Activated CD4-positive, alpha-beta T cell treated with anti-CD3 and anti-CD28 coated beads, Interleukin-2, amount 10 ng/mL, durations not matched to agents 7 days and 5 days (primary cell): ENCODE data around the gene CDC42SE1. TPM values are rescaled to one million over a fixed set of nuclear protein-coding genes. Genes with fewer than 3 reads are reported as not detected.

Experiments used
- CTCF ChIA-PET: fragments of 350-600 bp; sonication (Branson Sonifier 250); formaldehyde crosslinking; loops from one replicate; lab custom pipeline; 2021; ENCODE audit warnings: antibody characterized with exemption; lab: Charles Lee
- POLR2A ChIA-PET: fragments of 350-600 bp; sonication (Branson Sonifier 250); formaldehyde crosslinking; loops from one replicate; lab custom pipeline; 2021; ENCODE audit warnings: antibody characterized with exemption; lab: Charles Lee
- DNase-seq: peaks from one replicate; pipeline ENCODE4 v3.0.0-alpha.2; 2020
- H3K27ac Mint-ChIP-seq: one replicate; pipeline ENCODE4 v1.8.0; 2021; ENCODE audit warnings: mild to moderate bottlenecking, moderate library complexity, mixed read lengths
- H3K27me3 Mint-ChIP-seq: one replicate; pipeline ENCODE4 v1.8.0; 2021; ENCODE audit warnings: mixed read lengths
- H3K36me3 Mint-ChIP-seq: one replicate; pipeline ENCODE4 v1.8.0; 2021; ENCODE audit warnings: low read depth, mixed read lengths
- H3K4me1 Mint-ChIP-seq: one replicate; pipeline ENCODE4 v1.8.0; 2021; ENCODE audit warnings: mixed read lengths
- H3K4me3 Mint-ChIP-seq: one replicate; pipeline ENCODE4 v1.8.0; 2021; ENCODE audit warnings: mild to moderate bottlenecking, moderate library complexity, mixed read lengths
- H3K9me3 Mint-ChIP-seq: one replicate; pipeline ENCODE4 v1.8.0; 2021; ENCODE audit warnings: mixed read lengths
- total RNA-seq, 2 experiments: library from RNA; stranded (reverse); gene quantifications; one replicate each; pipeline ENCODE4 v1.2.3, GENCODE V29; 2021

The CDC42SE1 gene
- total RNA-seq, 2 experiments from 2014 or later = 350 to 360 TPM

GRCh38 chr1:151050051-151050688 is 9.3 kb downstream of the CDC42SE1 start:
- Mint-ChIP-seq H3K4me1 (peaks cover 66% of the 10 kb centered on the region), H3K9me3 (no peaks in the 10 kb centered on the region), H3K36me3 (peaks cover 42% of the 10 kb centered on the region), H3K4me3 (no peak overlapping the region), H3K27ac (no peak overlapping the region), H3K27me3 (no peaks in the 10 kb centered on the region)
- no peak for DNase-seq
- ChIA-PET POLR2A (interaction anchor here (0.7 kb wide), 1 partner anchor 262 kb away, joined by 12 read pairs; no protein-coding TSS in a partner anchor), CTCF (interaction anchor here (1.1 to 2.6 kb wide), 5 partner anchors 7 to 24 kb away, joined by 4 to 13 read pairs (median 6); partner anchors contain the start of genes CDC42SE1, GABPB2 and MLLT11)

DNA sequence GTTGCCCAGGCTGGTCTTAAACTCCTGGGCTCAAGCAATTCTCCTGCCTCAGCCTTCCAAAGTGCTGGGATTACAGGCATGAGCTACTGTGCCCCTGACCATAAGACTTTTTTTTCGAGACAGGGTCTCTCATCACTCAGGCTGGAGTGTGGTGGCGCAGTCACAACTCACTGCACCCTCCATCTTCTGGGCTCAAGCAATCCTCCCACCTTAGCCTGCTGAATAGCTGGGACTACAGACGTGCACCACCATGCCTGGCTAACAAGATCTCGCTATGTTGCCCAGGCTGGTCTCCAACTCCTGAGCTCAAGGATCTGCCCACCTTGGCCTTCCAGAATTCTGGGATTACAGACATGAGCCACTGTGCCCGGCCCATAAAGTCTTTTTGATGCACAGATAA is 10.0 kb downstream of the CDC42SE1 start:
- Mint-ChIP-seq H3K9me3 (no peaks in the 10 kb centered on the region), H3K4me1 (peaks cover 58% of the 10 kb centered on the region), H3K27ac (peak overlapping the region; percentile 71), H3K36me3 (peaks cover 34% of the 10 kb centered on the region), H3K27me3 (no peaks in the 10 kb centered on the region), H3K4me3 (no peak overlapping the region)
- DNase-seq = no peak
- ChIA-PET CTCF (interaction anchor here (0.7 to 2.6 kb wide), 5 partner anchors 8 to 25 kb away, joined by 4 to 13 read pairs (median 6); partner anchors contain the start of genes CDC42SE1 and MLLT11), POLR2A (interaction anchor here (0.7 kb wide), 1 partner anchor 262 kb away, joined by 12 read pairs; no protein-coding TSS in a partner anchor)

- CTCF ChIA-PET = interaction anchor here (1.3 to 2.2 kb wide), 6 partner anchors 9 to 39 kb away, joined by 3 to 13 read pairs (median 3); partner anchors contain the start of genes GABPB2 and MLLT11
- Mint-ChIP-seq H3K4me1 (peaks cover 53% of the 10 kb centered on the region), H3K4me3 (peak overlapping the region; percentile 80), H3K36me3 (peaks cover 29% of the 10 kb centered on the region), H3K9me3 (no peaks in the 10 kb centered on the region), H3K27ac (peak overlapping the region; percentile 84), H3K27me3 (no peaks in the 10 kb centered on the region)
- DNase-seq = no peak
- POLR2A ChIA-PET = interaction anchor here (0.6 kb wide), 1 partner anchor 123 kb away, joined by 4 read pairs; no protein-coding TSS in a partner anchor
These were observed 10.8 kb downstream of the CDC42SE1 start for GRCh38 chr1:151048645-151049032.

DNA sequence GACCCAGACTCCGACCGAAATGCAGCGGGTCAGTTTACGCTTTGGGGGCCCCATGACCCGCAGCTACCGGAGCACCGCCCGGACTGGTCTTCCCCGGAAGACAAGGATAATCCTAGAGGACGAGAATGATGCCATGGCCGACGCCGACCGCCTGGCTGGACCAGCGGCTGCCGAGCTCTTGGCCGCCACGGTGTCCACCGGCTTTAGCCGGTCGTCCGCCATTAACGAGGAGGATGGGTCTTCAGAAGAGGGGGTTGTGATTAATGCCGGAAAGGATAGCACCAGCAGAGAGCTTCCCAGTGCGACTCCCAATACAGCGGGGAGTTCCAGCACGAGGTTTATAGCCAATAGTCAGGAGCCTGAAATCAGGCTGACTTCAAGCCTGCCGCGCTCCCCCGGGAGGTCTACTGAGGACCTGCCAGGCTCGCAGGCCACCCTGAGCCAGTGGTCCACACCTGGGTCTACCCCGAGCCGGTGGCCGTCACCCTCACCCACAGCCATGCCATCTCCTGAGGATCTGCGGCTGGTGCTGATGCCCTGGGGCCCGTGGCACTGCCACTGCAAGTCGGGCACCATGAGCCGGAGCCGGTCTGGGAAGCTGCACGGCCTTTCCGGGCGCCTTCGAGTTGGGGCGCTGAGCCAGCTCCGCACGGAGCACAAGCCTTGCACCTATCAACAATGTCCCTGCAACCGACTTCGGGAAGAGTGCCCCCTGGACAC is 11.3 kb downstream of the CDC42SE1 start:
- peak overlapping the region; percentile 80 for H3K4me3 Mint-ChIP-seq
- H3K9me3 Mint-ChIP-seq = no peaks in the 10 kb centered on the region
- ChIA-PET POLR2A (no interaction called here), CTCF (interaction anchor here (0.9 to 2.2 kb wide), 11 partner anchors 9 to 94 kb away, joined by 3 to 13 read pairs (median 3); partner anchors contain the start of genes BNIPL, CDC42SE1, GABPB2 and MLLT11)
- DNase-seq = peak; percentile 63
- peaks cover 23% of the 10 kb centered on the region for H3K36me3 Mint-ChIP-seq
- H3K27ac Mint-ChIP-seq = peak overlapping the region; percentile 84
- H3K27me3 Mint-ChIP-seq = no peaks in the 10 kb centered on the region
- H3K4me1 Mint-ChIP-seq = peaks cover 56% of the 10 kb centered on the region

DNA sequence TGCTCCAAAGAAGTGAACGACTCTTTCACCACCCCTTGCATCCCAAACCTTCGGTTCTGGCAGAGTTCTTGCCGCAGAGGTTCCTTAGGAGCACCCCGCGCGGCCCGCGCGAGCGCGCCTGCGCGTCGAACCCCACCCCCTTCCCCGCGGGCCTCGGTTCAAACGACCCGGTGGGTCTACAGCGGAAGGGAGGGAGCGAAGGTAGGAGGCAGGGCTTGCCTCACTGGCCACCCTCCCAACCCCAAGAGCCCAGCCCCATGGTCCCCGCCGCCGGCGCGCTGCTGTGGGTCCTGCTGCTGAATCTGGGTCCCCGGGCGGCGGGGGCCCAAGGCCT is 11.9 kb downstream of the CDC42SE1 start, which contains the start of gene C1orf56:
Gene C1orf56 (plus strand): TSS at position 161 of the 334 bp plus-strand sequence. CDS start 97 bp downstream, at position 258.
- ChIA-PET CTCF (interaction anchor here (0.6 to 2.1 kb wide), 12 partner anchors 8 to 94 kb away, joined by 3 to 9 read pairs (median 3); partner anchors contain the start of genes BNIPL, CDC42SE1, GABPB2 and MLLT11), POLR2A (no interaction called here)
- peaks cover 55% of the 10 kb centered on the region for H3K4me1 Mint-ChIP-seq
- no peaks in the 10 kb centered on the region for H3K9me3 Mint-ChIP-seq
- peaks cover 20% of the 10 kb centered on the region for H3K36me3 Mint-ChIP-seq
- peak; percentile 57 for DNase-seq
- no peaks in the 10 kb centered on the region for H3K27me3 Mint-ChIP-seq
- peak within 1 kb of the TSS; percentile 80 for H3K4me3 Mint-ChIP-seq
- peak within 1 kb of the TSS; percentile 84 for H3K27ac Mint-ChIP-seq

DNA sequence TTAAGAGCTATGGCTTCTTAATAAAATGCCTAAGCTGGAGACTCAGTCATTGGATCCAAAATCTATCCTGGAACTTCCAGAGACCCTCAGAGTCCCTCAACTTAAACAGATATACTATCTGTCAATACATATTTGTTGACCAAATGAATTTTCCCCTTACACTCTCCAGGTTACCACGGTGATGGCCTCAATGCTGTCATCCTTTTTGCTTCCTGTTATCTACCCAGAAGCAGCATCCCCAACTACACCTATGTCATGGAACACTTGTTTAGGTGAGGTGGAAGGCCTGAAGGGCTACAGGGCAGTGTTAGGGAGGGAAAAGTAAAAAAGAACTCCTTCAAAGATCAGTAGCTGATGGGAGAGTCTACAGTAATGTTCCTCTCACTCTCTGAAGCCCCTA is 16.3 kb downstream of the CDC42SE1 start:
- POLR2A ChIA-PET = interaction anchor here (0.5 kb wide), 1 partner anchor 227 kb away, joined by 3 read pairs; no protein-coding TSS in a partner anchor
- CTCF ChIA-PET = interaction anchor here (0.5 to 1.2 kb wide), 7 partner anchors 13 to 241 kb away, joined by 3 to 7 read pairs (median 3); partner anchors contain the start of genes CDC42SE1, GABPB2 and MLLT11
- Mint-ChIP-seq H3K4me1 (peaks cover 28% of the 10 kb centered on the region), H3K27me3 (no peaks in the 10 kb centered on the region), H3K4me3 (no peak overlapping the region), H3K36me3 (peaks cover 1% of the 10 kb centered on the region), H3K27ac (no peak overlapping the region), H3K9me3 (no peaks in the 10 kb centered on the region)
- peak; percentile 18 for DNase-seq

- ChIA-PET POLR2A (no interaction called here), CTCF (interaction anchor here (0.6 to 1.5 kb wide), 5 partner anchors 9 to 117 kb away, joined by 3 to 6 read pairs (median 4); partner anchors contain the start of genes C1orf56, CDC42SE1, MLLT11 and TNFAIP8L2)
- Mint-ChIP-seq H3K27me3 (no peaks in the 10 kb centered on the region), H3K36me3 (peaks cover 9% of the 10 kb centered on the region), H3K27ac (no peak overlapping the region), H3K4me1 (peaks cover 15% of the 10 kb centered on the region), H3K9me3 (no peaks in the 10 kb centered on the region), H3K4me3 (no peak overlapping the region)
- no peak for DNase-seq
These were observed 19.9 kb downstream of the CDC42SE1 start for GRCh38 chr1:151039521-151039920.

DNA sequence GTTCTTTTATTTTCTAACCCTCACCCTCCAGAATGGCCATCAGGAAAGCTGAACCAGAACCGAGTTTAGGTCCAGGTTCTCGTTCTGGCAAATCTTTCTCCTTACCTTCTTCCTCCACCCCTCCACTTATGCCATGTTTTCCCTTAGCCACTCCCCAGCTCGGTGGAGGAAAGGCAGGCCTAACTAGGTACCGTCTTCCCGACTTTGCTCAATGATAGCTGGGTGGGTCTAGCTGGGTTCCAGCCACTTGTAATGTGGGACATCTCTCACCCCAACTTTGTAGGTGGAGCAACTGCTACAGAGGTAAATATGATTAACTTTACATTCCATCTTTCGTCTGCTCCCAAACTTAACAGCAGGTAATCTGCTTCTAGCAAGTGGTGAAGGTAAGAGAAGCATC is 22.4 kb downstream of the CDC42SE1 start:
- POLR2A ChIA-PET = interaction anchor here (0.5 kb wide), 1 partner anchor 48 kb away, joined by 5 read pairs; no protein-coding TSS in a partner anchor
- H3K27ac Mint-ChIP-seq = no peak overlapping the region
- DNase-seq = no peak
- H3K4me1 Mint-ChIP-seq = peaks cover 6% of the 10 kb centered on the region
- H3K27me3 Mint-ChIP-seq = no peaks in the 10 kb centered on the region
- H3K36me3 Mint-ChIP-seq = peaks cover 17% of the 10 kb centered on the region
- no peaks in the 10 kb centered on the region for H3K9me3 Mint-ChIP-seq
- H3K4me3 Mint-ChIP-seq = no peak overlapping the region
- CTCF ChIA-PET = interaction anchor here (0.6 to 1.0 kb wide), 2 partner anchors 11 to 63 kb away, joined by 3 to 4 read pairs; partner anchors contain the start of gene C1orf56

- ChIA-PET CTCF (interaction anchor here (1.1 to 1.3 kb wide), 2 partner anchors 8 to 11 kb away, joined by 4 to 5 read pairs; partner anchors contain the start of gene C1orf56), POLR2A (no interaction called here)
- Mint-ChIP-seq H3K27me3 (no peaks in the 10 kb centered on the region), H3K4me1 (peaks cover 6% of the 10 kb centered on the region), H3K9me3 (no peaks in the 10 kb centered on the region), H3K27ac (no peak within 1 kb of the TSS), H3K4me3 (no peak within 1 kb of the TSS), H3K36me3 (peaks cover 19% of the 10 kb centered on the region)
- DNase-seq = no peak
These were observed 23.1 kb downstream of the CDC42SE1 start, which contains the start of gene BNIPL for GRCh38 chr1:151036356-151036755. Gene BNIPL (plus strand): TSS chr1:151036586. CDS start chr1:151036726, 140 bp downstream.

DNA sequence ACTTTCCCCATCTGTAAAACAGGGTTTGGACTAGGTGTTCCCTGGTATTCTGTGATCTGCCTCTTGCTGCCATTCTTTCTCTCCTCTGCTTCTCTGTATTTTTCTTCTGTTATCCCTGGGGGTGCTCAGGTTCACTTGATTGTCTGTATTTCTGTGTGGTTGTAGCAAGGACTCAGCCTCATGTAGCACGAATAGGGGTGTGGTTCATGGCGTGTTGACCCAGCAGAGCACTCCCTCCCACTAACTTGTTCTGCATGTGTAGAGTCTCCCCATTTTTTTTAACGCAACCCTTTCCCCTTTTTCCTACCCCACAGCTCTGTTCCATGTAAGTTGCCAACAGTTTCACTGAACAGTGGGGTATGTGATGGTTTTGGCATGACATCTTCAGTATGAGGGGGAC is 24.3 kb downstream of the CDC42SE1 start:
- Mint-ChIP-seq H3K4me1 (peaks cover 6% of the 10 kb centered on the region), H3K36me3 (peaks cover 22% of the 10 kb centered on the region), H3K27me3 (no peaks in the 10 kb centered on the region), H3K4me3 (no peak overlapping the region), H3K27ac (no peak overlapping the region), H3K9me3 (no peaks in the 10 kb centered on the region)
- DNase-seq = no peak
- CTCF ChIA-PET = interaction anchor here (1.1 to 1.3 kb wide), 3 partner anchors 9 to 39 kb away, joined by 3 to 5 read pairs (median 4); partner anchors contain the start of gene C1orf56
- POLR2A ChIA-PET = no interaction called here

DNA sequence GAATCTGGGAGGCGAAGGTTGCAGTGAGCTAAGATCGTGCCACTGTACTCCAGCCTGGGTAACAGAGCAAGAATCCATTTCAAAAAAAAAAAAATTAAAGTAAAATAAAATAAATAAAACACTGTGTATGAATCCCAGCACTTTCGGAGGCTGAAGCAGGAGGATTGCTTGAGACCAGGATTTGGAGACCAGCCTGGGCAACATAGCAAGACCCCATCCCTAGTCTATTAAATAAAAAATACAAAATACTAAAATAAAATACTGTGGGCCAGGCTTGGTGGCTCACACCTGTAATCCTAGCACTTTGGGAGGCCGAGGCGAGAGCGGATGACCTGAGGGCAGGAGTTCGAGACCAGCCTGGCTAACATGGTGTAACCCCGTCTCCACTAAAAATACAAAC is 27.3 kb downstream of the CDC42SE1 start:
- H3K36me3 Mint-ChIP-seq = peaks cover 37% of the 10 kb centered on the region
- H3K9me3 Mint-ChIP-seq = no peaks in the 10 kb centered on the region
- H3K4me1 Mint-ChIP-seq = peaks cover 3% of the 10 kb centered on the region
- ChIA-PET POLR2A (no interaction called here), CTCF (interaction anchor here (0.7 to 1.7 kb wide), 3 partner anchors 26 to 331 kb away, joined by 3 read pairs; no protein-coding TSS in a partner anchor)
- DNase-seq = no peak
- H3K27ac Mint-ChIP-seq = no peak overlapping the region
- H3K27me3 Mint-ChIP-seq = no peaks in the 10 kb centered on the region
- H3K4me3 Mint-ChIP-seq = no peak overlapping the region

DNA sequence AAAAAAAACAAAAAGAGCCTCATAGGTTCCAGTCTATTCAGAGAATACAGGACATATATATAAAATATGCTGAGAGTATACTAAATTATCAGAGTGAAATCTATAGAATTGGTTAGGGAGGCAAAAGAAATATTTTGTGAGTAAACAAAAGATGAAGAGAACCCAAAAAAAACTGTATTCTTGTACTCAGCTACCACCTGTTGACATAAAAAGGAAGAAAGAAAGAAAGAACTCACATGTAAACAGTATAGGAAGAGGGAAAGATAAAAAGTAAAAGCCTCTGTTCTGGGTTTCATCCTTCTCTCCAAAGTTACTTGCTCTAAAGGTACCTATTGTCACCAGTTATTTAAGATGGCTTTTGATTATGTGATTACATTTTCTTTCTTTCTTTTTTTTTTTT is 33.0 kb downstream of the CDC42SE1 start:
- H3K27me3 Mint-ChIP-seq = no peaks in the 10 kb centered on the region
- POLR2A ChIA-PET = interaction anchor here (0.9 kb wide), 1 partner anchor 31 kb away, joined by 3 read pairs; no protein-coding TSS in a partner anchor
- H3K27ac Mint-ChIP-seq = no peak overlapping the region
- DNase-seq = no peak
- peaks cover 9% of the 10 kb centered on the region for H3K4me1 Mint-ChIP-seq
- CTCF ChIA-PET = interaction anchor here (1.2 to 1.5 kb wide), 2 partner anchors 11 to 23 kb away, joined by 3 to 4 read pairs; no protein-coding TSS in a partner anchor
- no peaks in the 10 kb centered on the region for H3K9me3 Mint-ChIP-seq
- H3K36me3 Mint-ChIP-seq = peaks cover 39% of the 10 kb centered on the region
- no peak overlapping the region for H3K4me3 Mint-ChIP-seq
